ENCODE data around the gene GSTM2.
A peak's percentile ranks its signal among the peaks of the same experiment; 100 is the strongest.

The GSTM2 gene

DNA sequence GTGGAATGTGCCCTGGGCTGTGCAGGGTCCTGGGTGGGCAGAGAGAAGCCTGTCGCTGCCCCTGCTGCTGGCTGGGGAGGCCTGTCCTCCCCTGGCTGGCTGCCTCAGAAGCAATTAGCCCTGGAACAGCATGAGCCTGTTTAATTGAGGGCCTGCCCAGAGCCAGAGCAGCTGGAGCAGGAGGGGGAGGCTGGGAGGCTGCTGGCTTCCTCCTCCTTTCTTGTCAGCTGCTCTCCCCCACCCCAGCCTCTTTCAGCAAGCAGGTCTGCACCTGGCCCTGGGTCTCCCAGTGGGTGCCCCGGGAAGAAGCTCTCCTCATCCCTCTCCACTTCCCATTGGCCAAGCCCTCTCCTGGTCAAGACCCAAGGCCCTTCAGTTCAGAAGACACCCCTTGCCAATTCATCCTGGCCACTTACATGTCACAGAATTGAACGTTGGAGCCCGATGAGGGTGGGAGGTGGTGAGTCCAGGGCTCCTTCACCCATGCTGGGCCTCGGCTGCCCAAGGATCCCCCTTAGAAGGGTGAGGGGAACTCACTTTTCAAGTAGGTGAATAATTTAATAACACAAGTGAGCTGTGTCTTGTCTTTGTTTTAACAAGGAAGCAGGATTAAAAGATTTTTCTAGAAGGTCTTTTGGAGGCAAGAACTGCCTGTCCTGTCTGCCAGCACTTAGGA is 35.0 kb upstream of the GSTM2 start:
- H3K27ac ChIP-seq = peak overlapping the region in 4 of 11 experiments; percentile 1 to 34 (median 17); a peak in 3 of 22 replicates
- H3K4me1 ChIP-seq = peaks cover 16 to 47% (median 32%) of the 10 kb centered on the region in 10 experiments

DNA sequence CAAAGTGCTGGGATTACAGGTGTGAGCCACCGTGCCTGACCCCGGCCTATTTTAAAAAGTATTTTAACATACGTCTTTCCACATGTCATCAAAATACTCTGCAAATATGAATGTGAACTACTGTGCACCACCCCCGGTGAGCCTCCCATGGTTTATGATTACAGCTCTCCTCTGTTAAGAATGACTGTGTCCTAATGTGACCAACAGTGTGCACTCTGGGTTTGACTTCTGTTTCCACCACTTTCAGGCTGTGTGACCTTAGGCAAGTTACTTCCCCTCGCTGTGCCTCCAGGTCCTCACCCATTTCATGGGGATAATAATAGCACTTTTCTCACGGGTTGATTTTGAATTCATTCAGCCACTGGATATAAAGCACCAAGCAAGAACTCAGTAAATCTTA is 33.6 kb upstream of the GSTM2 start:
- Histone ChIP-seq H3K4me3 (no peak overlapping the region), H3K27ac (no peak overlapping the region)

More for the DNA sequence above, 35.0 kb upstream of the GSTM2 start:
- TF ChIP-seq Cebpa-rat (IDR thresholded peaks at IDR 0.05) = no peak
- H3K9me3 ChIP-seq (replicated peaks in 1 of 11) = no peaks in the 10 kb centered on the region
- peak overlapping the region in 3 of 11 experiments; percentile 7 to 25 (median 12); a peak in 4 of 22 replicates for H3K4me2 ChIP-seq
- H4K20me1 ChIP-seq = peaks cover 0 to 40% (median 21%) of the 10 kb centered on the region in 11 experiments; a peak in 15 of 22 replicates
- H3K36me3 ChIP-seq = peaks cover 40 to 50% (median 48%) of the 10 kb centered on the region in 11 experiments
- H3K9ac ChIP-seq = peak overlapping the region in 5 of 11 experiments; percentile 13 to 50 (median 29); a peak in 5 of 22 replicates
- no peak overlapping the region for H3K4me3 ChIP-seq
- no peaks in the 10 kb centered on the region for H3K27me3 ChIP-seq

GRCh38 chr1:109634771-109635750 is 32.8 kb upstream of the GSTM2 start:
- Histone ChIP-seq H3K27ac (no peak overlapping the region), H3K4me3 (no peak overlapping the region), H3K9me3 (replicated peaks in 1 of 11) (no peaks in the 10 kb centered on the region), H4K20me1 (peaks cover 0 to 19% (median 3%) of the 10 kb centered on the region in 11 experiments; a peak in 5 of 22 replicates), H3K4me2 (peak overlapping the region in 3 of 11 experiments; percentile 5 to 42 (median 19); a peak in 3 of 22 replicates), H3K36me3 (peaks cover 18 to 28% (median 25%) of the 10 kb centered on the region in 11 experiments), H3K9ac (peak overlapping the region in 2 of 11 experiments; percentile 19 to 26; a peak in 2 of 22 replicates), H3K27me3 (no peaks in the 10 kb centered on the region), H3K4me1 (peaks cover 11 to 41% (median 27%) of the 10 kb centered on the region in 10 experiments; a peak in 19 of 20 replicates)
- no peak for TF ChIP-seq Cebpa-rat (IDR thresholded peaks at IDR 0.05)

More for the DNA sequence above, 33.6 kb upstream of the GSTM2 start:
- Histone ChIP-seq H3K4me2 (peak overlapping the region in 4 of 11 experiments; percentile 5 to 42 (median 14); a peak in 2 of 22 replicates), H3K36me3 (peaks cover 25 to 35% (median 33%) of the 10 kb centered on the region in 11 experiments), H3K9me3 (replicated peaks in 1 of 11) (no peaks in the 10 kb centered on the region), H3K27me3 (no peaks in the 10 kb centered on the region), H3K4me1 (peaks cover 11 to 36% (median 27%) of the 10 kb centered on the region in 10 experiments; a peak in 19 of 20 replicates), H3K9ac (no peak overlapping the region), H4K20me1 (peaks cover 0 to 26% (median 8%) of the 10 kb centered on the region in 11 experiments; a peak in 10 of 22 replicates)
- TF ChIP-seq Cebpa-rat (IDR thresholded peaks at IDR 0.05) = no peak

DNA sequence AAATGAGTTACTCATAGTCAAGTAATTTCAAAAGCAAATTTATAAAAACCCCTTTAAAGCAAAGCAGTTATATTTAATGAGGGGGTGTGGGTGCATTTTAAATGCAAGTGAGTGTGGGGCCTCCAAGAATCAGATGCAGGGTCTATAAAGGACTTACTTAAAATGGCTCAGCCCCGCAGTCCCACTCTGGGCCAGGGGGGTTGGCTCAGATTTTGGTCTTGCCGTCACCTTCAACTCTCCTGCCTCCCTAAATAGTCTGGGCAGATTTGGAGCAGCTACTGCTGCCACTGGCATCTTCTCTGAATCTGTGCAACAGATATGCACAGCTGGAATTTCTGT is 32.0 kb upstream of the GSTM2 start:
- peak overlapping the region in 7 of 11 experiments; percentile 11 to 44 (median 33); a peak in 7 of 22 replicates for H3K4me2 ChIP-seq
- TF ChIP-seq Cebpa-rat (IDR thresholded peaks at IDR 0.05) = no peak
- H3K9ac ChIP-seq = no peak overlapping the region; a peak in 1 of 22 replicates
- H3K4me1 ChIP-seq = peaks cover 11 to 47% (median 28%) of the 10 kb centered on the region in 10 experiments; a peak in 19 of 20 replicates
- no peaks in the 10 kb centered on the region for H3K27me3 ChIP-seq
- peaks cover 0 to 19% (median 3%) of the 10 kb centered on the region in 11 experiments; a peak in 4 of 22 replicates for H4K20me1 ChIP-seq
- no peaks in the 10 kb centered on the region for H3K9me3 ChIP-seq (replicated peaks in 1 of 11)
- peaks cover 15 to 23% (median 20%) of the 10 kb centered on the region in 11 experiments for H3K36me3 ChIP-seq
- no peak overlapping the region for H3K4me3 ChIP-seq
- no peak overlapping the region for H3K27ac ChIP-seq

DNA sequence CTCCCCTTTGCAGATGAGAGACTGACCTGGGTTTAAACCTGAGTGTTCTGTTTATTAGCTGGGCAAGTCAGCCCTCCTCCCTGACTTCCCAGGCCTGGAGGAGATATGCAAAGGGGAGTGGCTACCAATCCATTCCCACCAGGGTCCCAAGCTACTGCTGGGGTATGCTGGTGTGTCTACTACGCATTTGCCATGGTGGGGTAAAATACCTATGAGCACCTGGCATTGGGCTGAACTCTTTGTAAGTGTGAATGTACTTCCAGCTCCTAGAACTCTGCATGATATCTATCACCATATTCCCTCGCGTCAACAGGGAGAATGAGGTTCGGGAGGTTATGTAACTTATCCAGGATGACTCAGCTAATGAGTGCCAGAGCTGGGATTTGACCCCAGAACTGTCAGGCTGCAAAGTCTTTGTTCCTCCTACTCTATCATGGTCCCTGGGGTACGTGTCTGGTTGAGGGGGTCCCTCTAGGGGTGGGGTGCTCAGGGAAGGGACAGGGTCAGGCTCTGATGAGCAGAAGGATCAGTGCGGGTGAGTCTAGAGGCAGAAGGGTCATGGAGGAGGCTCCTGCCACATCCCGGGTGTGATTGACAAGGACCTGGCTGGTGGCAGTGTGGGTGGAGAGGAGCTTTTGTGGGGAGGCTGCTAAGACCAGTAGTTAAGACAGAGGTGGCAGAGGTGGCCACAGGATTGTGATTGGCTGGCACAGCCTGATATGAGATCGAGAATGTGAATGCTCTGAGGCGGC is 31.5 kb upstream of the GSTM2 start:
- H3K4me1 ChIP-seq = peaks cover 11 to 46% (median 27%) of the 10 kb centered on the region in 10 experiments; a peak in 19 of 20 replicates
- no peaks in the 10 kb centered on the region for H3K27me3 ChIP-seq
- no peaks in the 10 kb centered on the region for H3K9me3 ChIP-seq (replicated peaks in 1 of 11)
- H3K4me3 ChIP-seq = no peak overlapping the region
- no peak for TF ChIP-seq Cebpa-rat (IDR thresholded peaks at IDR 0.05)
- H3K9ac ChIP-seq = no peak overlapping the region; a peak in 1 of 22 replicates
- H3K36me3 ChIP-seq = peaks cover 9 to 18% (median 15%) of the 10 kb centered on the region in 11 experiments
- peak overlapping the region in 1 of 11 experiments; percentile 8; a peak in 1 of 22 replicates for H3K27ac ChIP-seq
- H4K20me1 ChIP-seq = peaks cover 0 to 13% (median 0%) of the 10 kb centered on the region in 11 experiments; a peak in 2 of 22 replicates
- peak overlapping the region in 9 of 11 experiments; percentile 11 to 44 (median 33); a peak in 14 of 22 replicates for H3K4me2 ChIP-seq

- H3K4me3 ChIP-seq = no peak overlapping the region
- H3K27ac ChIP-seq = no peak overlapping the region
- peaks cover 11 to 36% (median 18%) of the 10 kb centered on the region in 10 experiments; a peak in 19 of 20 replicates for H3K4me1 ChIP-seq
- H3K9ac ChIP-seq = no peak overlapping the region
- H4K20me1 ChIP-seq = peaks cover 0 to 5% (median 0%) of the 10 kb centered on the region in 11 experiments; a peak in 1 of 22 replicates
- H3K9me3 ChIP-seq (replicated peaks in 1 of 11) = no peaks in the 10 kb centered on the region
- TF ChIP-seq Cebpa-rat (IDR thresholded peaks at IDR 0.05) = no peak
- H3K4me2 ChIP-seq = no peak overlapping the region
- H3K27me3 ChIP-seq = no peaks in the 10 kb centered on the region
- peaks cover 0 to 7% (median 4%) of the 10 kb centered on the region in 11 experiments; a peak in 7 of 22 replicates for H3K36me3 ChIP-seq
Observed at GRCh38 chr1:109637446-109637845, 30.4 kb upstream of the GSTM2 start.

DNA sequence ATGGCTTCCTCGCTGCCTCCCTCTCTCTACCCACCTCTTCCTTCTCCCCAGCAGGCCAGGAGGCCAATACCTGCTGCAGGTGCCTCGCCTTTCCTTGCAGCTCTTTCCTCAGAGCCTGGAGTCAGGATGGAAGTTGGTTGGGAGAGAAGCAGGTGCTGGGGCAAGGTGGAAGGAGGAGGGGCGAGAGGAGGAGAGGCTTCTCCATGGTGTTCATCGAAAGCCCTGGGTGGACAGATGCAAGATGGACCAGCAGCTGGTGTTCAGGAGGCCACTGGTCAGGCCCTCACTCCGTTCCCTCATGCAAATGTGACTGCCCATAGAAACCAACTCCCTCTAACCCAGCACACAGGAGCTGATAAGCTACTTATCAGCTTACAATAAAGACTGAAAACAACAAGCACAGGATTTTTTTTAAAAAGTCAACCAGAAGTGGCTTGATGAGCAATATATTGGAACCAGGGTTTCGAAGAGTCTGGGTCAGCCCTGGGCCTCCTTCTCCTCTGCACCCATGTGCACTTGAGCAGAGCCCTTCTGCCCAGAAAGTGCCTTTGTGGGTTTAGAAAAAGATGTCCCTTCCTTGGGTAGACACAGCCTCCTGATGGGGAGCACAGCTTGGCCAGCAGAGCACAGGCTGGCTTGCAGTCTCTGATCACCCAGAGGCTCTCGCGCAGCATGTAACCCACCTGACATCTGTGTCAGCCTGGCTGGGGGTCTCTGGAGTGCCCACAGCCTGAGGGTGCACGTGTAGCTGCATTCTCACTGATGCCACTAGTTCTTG is 28.6 kb upstream of the GSTM2 start:
- no peak overlapping the region for H3K4me3 ChIP-seq
- no peak for TF ChIP-seq Cebpa-rat (IDR thresholded peaks at IDR 0.05)
- H3K4me2 ChIP-seq = no peak overlapping the region
- H3K36me3 ChIP-seq = no peaks in the 10 kb centered on the region
- H3K4me1 ChIP-seq = peaks cover 23 to 45% (median 29%) of the 10 kb centered on the region in 10 experiments
- H3K9ac ChIP-seq = no peak overlapping the region
- H3K9me3 ChIP-seq (replicated peaks in 1 of 11) = no peaks in the 10 kb centered on the region
- 0 out of 22 replicates have a peak, but pooled peaks cover 0 to 4% (median 0%) of the 10 kb centered on the region in 11 experiments for H4K20me1 ChIP-seq
- no peak overlapping the region for H3K27ac ChIP-seq
- no peaks in the 10 kb centered on the region for H3K27me3 ChIP-seq

Measured in BLaER1 treated with 17β-estradiol and CSF1 and Interleukin-3, amounts not matched to agents 10 nM and 100 nM (cell line).